Measurements from ENCODE around the gene OPCML. TPM values are rescaled to one million over a fixed set of nuclear protein-coding genes. Genes with fewer than 3 reads are reported as not detected.

OPCML gene
- total and polyA plus RNA-seq, 2 experiments from 2014 or later: 1.2 to 4.4 TPM

DNA sequence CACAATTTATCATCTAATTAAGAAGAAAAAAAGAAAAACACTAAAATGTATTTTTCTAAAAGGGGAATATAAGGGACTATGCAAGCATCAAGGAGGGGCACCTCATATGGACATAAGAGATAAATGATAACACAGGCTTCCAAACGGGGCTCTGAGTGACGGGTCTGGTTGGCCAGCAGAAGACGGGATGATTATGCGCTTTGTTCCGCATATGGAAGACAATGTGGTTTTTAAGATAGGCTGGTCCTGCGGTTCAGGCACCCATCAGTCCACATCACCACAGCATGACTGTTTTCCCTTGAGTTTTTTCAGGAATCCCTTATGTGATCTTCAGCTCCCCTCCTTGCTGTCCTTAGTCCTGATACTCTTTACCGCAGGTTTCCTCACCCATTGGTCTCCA lies 404.6 kb downstream of the OPCML start:
- H3K36me3 ChIP-seq (ENCODE audit: insufficient read depth): no peaks in the 10 kb centered on the region
- ATAC-seq (no peak; the same call in 2 of the 3 replicates), DNase-seq (ENCODE audit: low spot score) (no peak)
- no peaks in the 10 kb centered on the region for H3K9me2 ChIP-seq (ENCODE audit: insufficient read depth)
- H3K36me3 Mint-ChIP-seq (ENCODE audit: low read depth): no peaks in the 10 kb centered on the region
- H3K27ac ChIP-seq (ENCODE audit: low read depth): no peak overlapping the region
- no peaks in the 10 kb centered on the region for H3F3A ChIP-seq (replicated peaks; ENCODE audit: low read depth)
- H3K4me1 Mint-ChIP-seq: peaks cover 10% of the 10 kb centered on the region; the same call in 2 of the 3 replicates
- no peak overlapping the region for H3K4me3 Mint-ChIP-seq
- no peaks in the 10 kb centered on the region for H4K20me1 ChIP-seq (replicated peaks; ENCODE audit: insufficient read depth)
- H3K4me2 ChIP-seq: no peak overlapping the region
- H3K27me3 ChIP-seq (ENCODE audit: insufficient read depth): no peaks in the 10 kb centered on the region
- no peak overlapping the region for H2AFZ ChIP-seq
- H3K79me2 ChIP-seq (replicated peaks; ENCODE audit: insufficient read depth): no peaks in the 10 kb centered on the region
- H3K9me3 Mint-ChIP-seq: no peaks in the 10 kb centered on the region
- H3K27me3 Mint-ChIP-seq (ENCODE audit: insufficient read depth, low read depth, poor library complexity): peaks cover 9% of the 10 kb centered on the region
- H3K4me1 ChIP-seq (ENCODE audit: insufficient read depth): peaks cover 7% of the 10 kb centered on the region
- TF ChIP-seq, protein P1, sequence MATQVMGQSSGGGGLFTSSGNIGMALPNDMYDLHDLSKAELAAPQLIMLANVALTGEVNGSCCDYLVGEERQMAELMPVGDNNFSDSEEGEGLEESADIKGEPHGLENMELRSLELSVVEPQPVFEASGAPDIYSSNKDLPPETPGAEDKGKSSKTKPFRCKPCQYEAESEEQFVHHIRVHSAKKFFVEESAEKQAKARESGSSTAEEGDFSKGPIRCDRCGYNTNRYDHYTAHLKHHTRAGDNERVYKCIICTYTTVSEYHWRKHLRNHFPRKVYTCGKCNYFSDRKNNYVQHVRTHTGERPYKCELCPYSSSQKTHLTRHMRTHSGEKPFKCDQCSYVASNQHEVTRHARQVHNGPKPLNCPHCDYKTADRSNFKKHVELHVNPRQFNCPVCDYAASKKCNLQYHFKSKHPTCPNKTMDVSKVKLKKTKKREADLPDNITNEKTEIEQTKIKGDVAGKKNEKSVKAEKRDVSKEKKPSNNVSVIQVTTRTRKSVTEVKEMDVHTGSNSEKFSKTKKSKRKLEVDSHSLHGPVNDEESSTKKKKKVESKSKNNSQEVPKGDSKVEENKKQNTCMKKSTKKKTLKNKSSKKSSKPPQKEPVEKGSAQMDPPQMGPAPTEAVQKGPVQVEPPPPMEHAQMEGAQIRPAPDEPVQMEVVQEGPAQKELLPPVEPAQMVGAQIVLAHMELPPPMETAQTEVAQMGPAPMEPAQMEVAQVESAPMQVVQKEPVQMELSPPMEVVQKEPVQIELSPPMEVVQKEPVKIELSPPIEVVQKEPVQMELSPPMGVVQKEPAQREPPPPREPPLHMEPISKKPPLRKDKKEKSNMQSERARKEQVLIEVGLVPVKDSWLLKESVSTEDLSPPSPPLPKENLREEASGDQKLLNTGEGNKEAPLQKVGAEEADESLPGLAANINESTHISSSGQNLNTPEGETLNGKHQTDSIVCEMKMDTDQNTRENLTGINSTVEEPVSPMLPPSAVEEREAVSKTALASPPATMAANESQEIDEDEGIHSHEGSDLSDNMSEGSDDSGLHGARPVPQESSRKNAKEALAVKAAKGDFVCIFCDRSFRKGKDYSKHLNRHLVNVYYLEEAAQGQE (IDR thresholded peaks at IDR 0.05; ENCODE audit: unreplicated experiment): peak; percentile 20
- no peak for TF ChIP-seq EZH2phosphoT487 (IDR thresholded peaks at IDR 0.05; ENCODE audit: unreplicated experiment)
- H3K4me3 ChIP-seq: no peak overlapping the region
- H3K27ac Mint-ChIP-seq: no peak overlapping the region

DNA sequence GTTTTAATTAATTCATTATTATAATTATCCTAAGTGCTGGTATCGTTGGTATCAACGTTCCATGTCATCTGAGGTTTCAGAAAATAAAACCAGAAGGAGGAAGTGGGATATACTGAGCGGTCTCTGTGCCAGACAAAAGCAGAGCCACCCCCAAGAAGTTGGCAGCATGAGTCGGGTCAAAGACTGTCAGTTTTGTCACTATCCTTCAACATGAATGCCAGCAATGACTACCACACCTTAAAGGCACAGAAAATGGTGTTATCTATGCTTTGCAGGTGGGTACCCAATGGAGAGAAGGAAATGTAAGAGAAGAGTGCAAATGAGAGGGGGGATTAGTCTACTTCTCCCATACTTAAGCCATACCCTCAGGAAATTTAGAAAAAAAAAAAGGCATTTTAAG lies 408.5 kb downstream of the OPCML start:
- H3K9me3 Mint-ChIP-seq: no peaks in the 10 kb centered on the region
- no peak for TF ChIP-seq ZNF462 (CRISPR knock-in tag; IDR thresholded peaks at IDR 0.05)
- H3K27ac Mint-ChIP-seq: no peak overlapping the region
- Histone ChIP-seq H3K27ac (ENCODE audit: low read depth) (no peak overlapping the region), H3K79me2 (replicated peaks; ENCODE audit: insufficient read depth) (no peaks in the 10 kb centered on the region), H3K4me2 (no peak overlapping the region), H2AFZ (no peak overlapping the region), H3K4me1 (ENCODE audit: insufficient read depth) (peaks cover 13% of the 10 kb centered on the region), H3K4me3 (no peak overlapping the region), H3K27me3 (ENCODE audit: insufficient read depth) (no peaks in the 10 kb centered on the region), H3F3A (replicated peaks; ENCODE audit: low read depth) (no peaks in the 10 kb centered on the region), H3K36me3 (ENCODE audit: insufficient read depth) (no peaks in the 10 kb centered on the region), H4K20me1 (replicated peaks; ENCODE audit: insufficient read depth) (no peaks in the 10 kb centered on the region), H3K9me2 (ENCODE audit: insufficient read depth) (no peaks in the 10 kb centered on the region)
- DNase-seq (ENCODE audit: low spot score) (no peak), ATAC-seq (no peak)
- H3K36me3 Mint-ChIP-seq (ENCODE audit: low read depth): no peaks in the 10 kb centered on the region
- H3K4me3 Mint-ChIP-seq: no peak overlapping the region
- H3K4me1 Mint-ChIP-seq: peaks cover 18% of the 10 kb centered on the region; the same call in 2 of the 3 replicates
- peaks cover 4% of the 10 kb centered on the region for H3K27me3 Mint-ChIP-seq (ENCODE audit: insufficient read depth, low read depth, poor library complexity)

Data from GM23338 (cell line).